Stimulated activated CD4-positive, alpha-beta T cell treated with anti-CD3 and anti-CD28 coated beads, Interleukin-2, amount 100 ng/mL, for 48 hours (primary cell): ENCODE results near the gene DENND1A.
A peak's percentile ranks its signal among the peaks of the same experiment; 100 is the strongest.
"Not testable (repeated sequence)": the region's sequence is repeated elsewhere in the genome, so short reads cannot be mapped to it uniquely, and the experiment has no call there.

Experiments used
- DNase-seq, 2 donors: peaks; one replicate each; pipeline ENCODE4 v3.0.0-alpha.2; 2020

DENND1A gene

GRCh38 chr9:123914517-123915196 is 15.3 kb downstream of the DENND1A start:
- peak in 1 of 2 donors; percentile 9 for DNase-seq

- DNase-seq = no peak
Measured at GRCh38 chr9:123912167-123912897, 17.6 kb downstream of the DENND1A start.

GRCh38 chr9:123911024-123911423 is 18.9 kb downstream of the DENND1A start:
- no peak for DNase-seq

GRCh38 chr9:123909192-123909591 is 20.7 kb downstream of the DENND1A start:
- not testable (repeated sequence) for DNase-seq

GRCh38 chr9:123903550-123903949 is 26.4 kb downstream of the DENND1A start:
- not testable (repeated sequence) for DNase-seq

- no peak for DNase-seq
Measured at GRCh38 chr9:123894822-123895221, 35.1 kb downstream of the DENND1A start.

- no peak for DNase-seq
Measured at GRCh38 chr9:123893831-123894460, 36.0 kb downstream of the DENND1A start.

- no peak for DNase-seq
Measured at GRCh38 chr9:123893115-123893514, 36.8 kb downstream of the DENND1A start.

GRCh38 chr9:123887837-123888236 is 42.1 kb downstream of the DENND1A start:
- DNase-seq = no peak

GRCh38 chr9:123885834-123886233 is 44.1 kb downstream of the DENND1A start:
- not testable (repeated sequence) for DNase-seq

GRCh38 chr9:123883634-123884033 is 46.3 kb downstream of the DENND1A start:
- DNase-seq = no peak

GRCh38 chr9:123881604-123882003 is 48.3 kb downstream of the DENND1A start:
- no peak for DNase-seq

GRCh38 chr9:123880420-123880819 is 49.5 kb downstream of the DENND1A start:
- DNase-seq = no peak

GRCh38 chr9:123876750-123877149 is 53.2 kb downstream of the DENND1A start:
- no peak for DNase-seq

GRCh38 chr9:123872710-123873109 is 57.2 kb downstream of the DENND1A start:
- DNase-seq = no peak

GRCh38 chr9:123871781-123872180 is 58.1 kb downstream of the DENND1A start:
- DNase-seq = no peak

GRCh38 chr9:123868002-123868401 is 61.9 kb downstream of the DENND1A start:
- no peak for DNase-seq

GRCh38 chr9:123867034-123867433 is 62.9 kb downstream of the DENND1A start:
- no peak for DNase-seq

GRCh38 chr9:123866497-123866896 is 63.4 kb downstream of the DENND1A start:
- no peak for DNase-seq

GRCh38 chr9:123865226-123866000 is 64.5 kb downstream of the DENND1A start:
- DNase-seq = no peak

GRCh38 chr9:123864251-123864650 is 65.7 kb downstream of the DENND1A start:
- DNase-seq = no peak

- DNase-seq = no peak
Measured at GRCh38 chr9:123863164-123863855, 66.6 kb downstream of the DENND1A start.

GRCh38 chr9:123861756-123862120 is 68.2 kb downstream of the DENND1A start:
- DNase-seq = no peak
